LNCAP (cell line): ENCODE data around the gene XXYLT1.

Experiments used
- CTCF ChIP-seq: fragments of 450-650 bp; IDR thresholded peaks from 2 replicates; pipeline ENCODE4 v1.5.1; 2017; ENCODE audit warnings: mild to moderate bottlenecking

Gene XXYLT1

GRCh38 chr3:195072916-195073564 is 197.9 kb downstream of the XXYLT1 start:
- TF ChIP-seq CTCF, result no peak

DNA sequence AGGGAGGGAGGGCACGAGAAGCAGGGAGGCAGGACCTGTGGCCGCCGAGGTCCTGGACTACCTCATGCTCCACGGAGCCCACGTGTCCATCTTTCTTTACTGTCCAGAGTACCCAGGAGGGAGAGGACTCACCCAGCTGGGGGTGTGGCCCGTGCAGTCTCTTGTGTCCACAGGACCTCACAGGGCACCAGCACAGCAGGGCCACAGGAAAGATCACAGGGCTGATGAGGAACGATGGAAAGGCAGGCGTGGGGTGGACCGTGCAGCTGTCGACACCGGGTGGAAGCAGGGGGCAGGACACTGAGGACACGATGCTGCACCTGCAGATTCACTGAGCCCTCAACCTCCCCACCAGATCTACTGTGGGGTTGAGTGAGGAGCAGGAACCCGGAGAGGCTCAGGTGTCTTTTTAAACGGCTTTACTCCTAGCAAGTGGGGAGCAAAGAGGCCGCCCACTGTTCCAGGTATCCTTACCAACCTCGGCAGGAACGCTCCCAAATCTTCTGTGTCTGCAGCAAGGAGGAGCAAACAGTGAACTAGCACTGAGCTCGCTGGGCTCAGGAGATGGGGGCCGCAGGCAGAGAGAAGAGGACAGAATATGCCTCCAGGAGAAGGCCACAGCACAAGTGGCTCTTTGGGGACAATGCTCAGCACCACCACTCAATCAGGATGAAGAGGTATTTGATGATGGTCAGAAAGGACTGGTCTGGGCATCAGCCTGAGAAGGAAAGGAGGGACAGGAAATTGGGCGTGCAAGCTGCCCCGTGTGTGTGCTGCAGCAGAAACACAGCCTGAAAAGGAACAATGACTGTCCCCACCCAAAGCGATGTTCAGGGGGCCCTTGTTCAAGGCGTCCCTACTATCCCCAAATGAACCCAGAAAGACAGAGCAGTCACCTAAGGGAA is 198.8 kb downstream of the XXYLT1 start:
- no peak for TF ChIP-seq CTCF

- no peak for TF ChIP-seq CTCF
Observed at GRCh38 chr3:195071011-195071728, 199.8 kb downstream of the XXYLT1 start.

- no peak for TF ChIP-seq CTCF
Observed at GRCh38 chr3:195070336-195070735, 200.6 kb downstream of the XXYLT1 start.

- TF ChIP-seq CTCF, result no peak
Observed at GRCh38 chr3:195069501-195070251, 201.3 kb downstream of the XXYLT1 start.

DNA sequence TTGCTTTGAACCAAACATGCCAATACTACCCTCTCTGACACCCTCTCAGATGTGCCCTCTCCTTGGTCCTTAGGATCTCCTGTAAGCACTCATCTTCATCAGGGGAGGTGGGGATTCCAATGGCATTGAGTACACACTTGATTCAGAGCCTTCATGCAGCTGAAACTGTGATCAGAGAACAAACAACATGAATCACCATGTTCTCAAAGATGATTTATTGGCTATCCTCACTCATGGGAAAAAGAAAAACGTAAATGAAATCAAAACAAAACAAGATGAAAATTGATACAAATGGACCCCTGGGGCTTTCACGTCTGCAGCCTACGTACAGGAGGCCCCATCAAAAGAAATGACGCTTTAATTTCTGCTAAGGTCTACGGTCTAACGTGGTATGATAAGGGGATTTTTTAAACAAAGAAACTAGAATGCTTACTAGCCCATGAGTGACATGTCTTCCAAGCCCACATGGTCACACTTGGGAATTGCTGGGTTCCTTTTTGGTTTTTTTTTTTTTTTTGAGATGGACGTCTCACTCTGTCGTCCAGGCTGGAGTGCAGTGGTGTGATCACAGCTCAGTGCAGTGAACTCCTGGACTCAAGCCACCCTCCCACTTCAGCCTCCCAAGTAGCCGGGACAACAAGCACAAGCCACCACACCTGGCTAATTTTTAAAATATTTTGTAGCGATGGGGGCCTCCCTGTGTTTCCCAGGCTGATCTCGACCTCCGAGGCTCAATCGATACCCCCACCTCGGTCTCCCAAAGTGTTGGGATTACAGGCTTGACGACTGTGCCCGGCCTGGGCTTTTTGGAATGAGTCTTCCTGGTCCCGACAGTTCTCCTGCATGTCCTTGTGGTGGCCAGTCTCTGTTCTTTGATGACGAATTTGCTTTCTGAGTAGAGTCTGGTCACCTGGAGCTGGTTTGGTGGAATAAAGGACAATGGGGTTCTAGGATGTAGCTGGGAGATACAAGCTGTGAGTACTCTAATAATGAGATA is 202.6 kb downstream of the XXYLT1 start:
- no peak for TF ChIP-seq CTCF
